ENCODE results near the gene ANAPC2.

The ANAPC2 gene

DNA sequence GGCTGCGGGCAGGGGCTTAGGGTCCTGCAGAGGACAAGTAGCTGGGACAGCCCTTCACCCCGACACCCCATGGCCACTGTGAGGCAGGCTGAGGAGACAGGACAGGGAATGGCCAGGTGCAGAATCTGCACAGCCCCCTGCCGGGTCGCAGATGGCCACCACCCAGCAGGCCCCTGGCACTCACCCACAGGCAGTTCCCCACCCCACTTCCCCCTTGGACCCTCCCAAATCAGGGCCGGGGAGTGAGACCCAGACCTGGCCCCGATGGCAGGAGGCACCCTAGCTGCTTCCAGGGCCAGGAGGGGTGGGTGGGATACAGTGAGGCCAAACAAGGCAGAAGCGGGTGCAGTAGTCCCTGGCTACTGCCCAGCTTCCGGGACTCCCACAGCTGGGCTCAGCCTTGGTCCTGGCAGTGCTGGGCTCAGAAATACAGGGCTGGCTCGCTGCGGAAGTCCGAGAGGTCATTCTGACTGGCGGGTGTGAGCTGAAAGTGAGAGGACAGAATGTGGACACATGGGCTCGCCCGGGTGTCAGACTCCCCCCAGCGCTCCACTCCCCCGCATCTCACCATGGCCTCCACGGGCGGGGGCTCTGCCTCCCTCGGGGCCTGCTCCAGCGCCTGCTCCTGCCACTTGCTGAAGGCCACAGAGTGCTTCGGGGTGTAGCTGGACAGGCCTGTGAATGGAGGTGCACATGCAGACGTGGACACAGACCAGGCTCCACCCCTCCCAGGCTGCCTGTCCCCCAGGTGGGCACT, 3.5 kb upstream of the ANAPC2 start:
- DNase-seq (ENCODE audit: low read depth): no peak

DNA sequence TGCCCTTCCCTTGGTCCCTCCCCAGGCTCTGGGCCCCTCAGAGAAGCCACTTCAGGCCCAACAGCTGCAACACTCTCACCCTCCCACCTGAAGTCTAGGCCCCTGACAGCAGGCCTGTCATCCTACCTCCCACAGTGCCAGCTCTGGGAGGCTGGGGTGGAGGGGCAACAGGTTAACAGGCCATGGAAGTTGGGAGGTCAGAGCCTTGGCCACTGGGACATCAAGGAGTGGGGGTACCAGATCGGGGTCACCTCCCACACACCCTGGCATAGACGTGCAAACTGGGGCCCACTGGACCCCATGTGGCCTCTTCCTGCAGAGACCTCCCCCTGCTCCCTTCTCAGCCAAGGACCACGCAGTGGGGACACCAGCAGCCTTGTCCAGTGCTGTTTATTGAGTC, 2.9 kb upstream of the ANAPC2 start:
- no peak for DNase-seq (ENCODE audit: low read depth)

DNA sequence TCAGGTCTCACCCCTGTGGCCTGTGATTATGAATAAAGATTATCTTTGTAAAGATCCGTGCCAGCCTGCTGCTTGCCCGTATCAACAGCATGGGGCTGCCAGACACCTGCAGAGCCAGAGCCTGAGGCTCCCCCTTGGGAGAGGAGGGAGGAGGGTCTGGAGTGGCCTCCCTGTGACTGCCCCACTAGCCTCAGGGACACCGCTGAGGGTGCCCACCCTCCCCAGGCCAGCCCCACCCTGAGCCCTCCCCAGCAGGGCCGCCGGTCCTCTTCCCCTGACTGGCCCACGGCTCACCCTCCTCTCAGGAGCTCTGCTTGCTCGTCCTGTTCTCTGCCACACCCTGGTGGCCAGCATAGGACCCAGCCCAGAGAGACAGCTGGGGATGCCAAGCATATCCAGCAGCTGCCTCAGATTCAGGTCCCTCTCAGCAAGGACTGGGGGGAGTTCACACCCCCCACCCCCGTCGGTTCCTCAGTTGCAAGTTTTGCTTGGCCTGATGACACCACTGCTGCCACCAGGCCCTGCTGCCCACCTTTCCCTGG, 2.0 kb upstream of the ANAPC2 start:
- no peak for DNase-seq (ENCODE audit: low read depth)

DNA sequence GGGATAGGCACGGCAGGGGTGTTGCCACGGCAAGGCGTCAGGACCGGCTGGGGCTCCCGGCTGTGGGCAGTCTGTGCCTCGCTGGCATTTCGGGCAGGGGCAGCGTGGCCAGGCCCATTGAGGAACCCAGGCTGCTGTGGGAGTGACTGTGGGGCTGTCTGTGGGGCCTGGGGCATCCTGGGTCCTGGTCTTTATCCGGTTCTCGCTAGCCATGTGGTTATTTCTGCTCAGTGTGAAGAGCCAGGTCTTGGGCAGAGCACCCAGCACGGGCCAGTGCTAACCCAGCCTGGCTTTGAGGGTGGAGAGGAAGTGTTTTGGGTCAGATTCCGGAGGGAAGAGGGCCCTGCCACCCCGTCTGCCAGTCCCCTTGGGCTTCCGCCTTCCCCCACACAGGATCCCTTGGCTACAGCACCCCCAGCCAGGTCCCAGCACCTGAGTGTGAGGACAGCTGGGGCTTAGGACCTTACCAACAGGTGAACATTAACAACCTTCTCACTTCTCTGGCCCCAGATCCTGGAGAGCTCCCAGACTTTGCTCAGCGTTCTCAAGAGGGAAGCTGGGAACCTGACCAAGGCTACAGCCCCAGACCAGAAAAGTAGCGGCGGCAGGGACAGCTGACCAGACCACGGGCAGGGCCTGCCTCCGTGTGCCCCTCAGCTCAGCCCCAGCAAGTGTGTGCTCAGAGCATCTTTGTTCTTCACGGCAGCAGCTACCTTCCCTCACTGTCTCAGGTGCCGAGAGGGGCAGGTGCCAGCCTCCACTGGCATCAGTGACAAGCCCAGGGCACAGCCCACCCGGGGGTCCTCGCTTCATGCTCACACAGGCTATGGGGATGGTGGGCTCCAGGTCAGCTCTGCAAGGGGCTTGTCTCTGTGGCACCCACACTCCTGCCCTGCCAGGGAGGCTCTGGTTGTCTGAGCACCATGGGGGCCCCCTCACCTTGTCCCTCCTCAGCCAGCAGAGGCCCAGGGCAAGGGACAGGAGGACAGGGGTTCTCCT, 1.2 kb upstream of the ANAPC2 start:
- no peak for DNase-seq (ENCODE audit: low read depth)

DNA sequence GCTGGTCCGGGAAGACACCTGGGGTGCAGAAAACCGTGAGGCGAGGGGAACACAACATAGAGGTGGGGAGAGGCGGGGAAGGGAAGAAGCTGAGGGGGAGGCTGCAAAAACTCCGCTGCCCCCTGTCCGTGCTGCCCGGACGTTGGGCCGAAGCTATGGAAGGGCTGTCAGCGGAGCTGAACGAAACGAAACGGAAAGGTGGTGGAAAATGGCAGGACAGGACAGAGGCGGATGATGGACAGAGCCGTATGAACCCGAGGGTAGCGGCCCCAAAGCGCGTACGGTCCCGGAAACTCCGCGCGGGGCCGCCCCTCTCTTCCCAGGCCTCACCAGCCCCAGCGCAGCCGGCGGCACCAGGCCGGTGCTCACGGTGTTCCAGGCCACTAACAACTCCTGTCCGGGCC, 272 bp downstream of the ANAPC2 start:
- DNase-seq (ENCODE audit: low read depth): no peak

DNA sequence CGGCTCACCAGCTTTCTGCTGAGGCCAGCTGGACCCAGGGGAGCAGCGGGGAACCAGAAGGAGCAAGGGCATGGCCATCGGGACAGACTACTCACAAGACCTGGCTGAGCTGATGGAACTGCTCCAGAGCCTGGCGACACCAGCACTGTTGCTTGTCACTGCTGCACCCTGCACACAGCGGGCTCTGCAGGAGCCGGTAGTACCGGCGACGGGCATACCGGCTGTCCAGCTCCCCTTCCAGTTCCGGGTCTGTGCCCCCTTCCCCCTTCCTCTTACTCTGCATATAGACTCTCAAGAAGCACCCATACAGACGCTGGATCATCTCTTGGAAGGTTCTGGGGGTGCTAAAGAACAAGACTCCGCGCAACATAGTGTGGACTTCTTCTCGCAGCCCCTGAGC, 974 bp downstream of the ANAPC2 start:
- DNase-seq (ENCODE audit: low read depth): no peak

DNA sequence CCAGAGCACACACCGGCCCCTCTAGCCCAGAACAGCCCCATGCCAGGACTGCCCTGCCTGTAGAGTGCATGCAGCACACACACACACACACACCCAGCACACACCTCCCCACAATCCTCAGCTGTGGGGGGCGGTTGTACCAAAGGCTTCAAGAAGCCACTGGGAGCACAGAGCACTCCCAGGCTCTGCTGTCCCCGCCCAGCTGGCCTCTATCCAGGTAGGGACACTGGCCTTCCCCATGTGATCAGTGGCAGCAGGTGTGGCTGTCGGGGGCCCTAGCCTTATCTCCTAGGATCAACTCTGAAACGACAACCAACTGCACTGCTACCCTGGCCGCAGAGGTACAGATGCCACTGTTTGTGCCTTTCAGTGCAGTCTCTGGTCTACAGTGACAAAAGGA, 2.0 kb downstream of the ANAPC2 start:
- DNase-seq (ENCODE audit: low read depth): no peak

DNA sequence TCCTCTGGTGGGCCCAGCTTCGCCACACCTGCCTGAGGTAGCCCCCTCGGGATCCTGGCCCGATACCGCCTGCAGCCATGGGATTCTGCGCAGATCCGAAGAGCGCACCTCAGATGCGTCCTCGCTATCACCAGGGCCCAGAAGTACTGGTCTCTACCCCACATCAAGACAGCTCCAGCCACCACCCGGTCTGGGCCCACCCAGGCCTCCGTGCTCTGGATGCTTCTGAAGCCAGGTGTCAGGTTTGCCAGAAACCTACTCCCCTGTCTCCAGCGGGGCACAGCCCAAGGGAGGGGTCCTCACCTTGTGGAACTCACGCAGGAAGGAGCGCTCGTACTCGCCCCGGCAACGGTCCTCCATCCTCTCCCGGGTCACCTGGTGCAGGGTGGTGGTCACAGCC, 2.4 kb downstream of the ANAPC2 start:
- DNase-seq (ENCODE audit: low read depth): no peak

DNA sequence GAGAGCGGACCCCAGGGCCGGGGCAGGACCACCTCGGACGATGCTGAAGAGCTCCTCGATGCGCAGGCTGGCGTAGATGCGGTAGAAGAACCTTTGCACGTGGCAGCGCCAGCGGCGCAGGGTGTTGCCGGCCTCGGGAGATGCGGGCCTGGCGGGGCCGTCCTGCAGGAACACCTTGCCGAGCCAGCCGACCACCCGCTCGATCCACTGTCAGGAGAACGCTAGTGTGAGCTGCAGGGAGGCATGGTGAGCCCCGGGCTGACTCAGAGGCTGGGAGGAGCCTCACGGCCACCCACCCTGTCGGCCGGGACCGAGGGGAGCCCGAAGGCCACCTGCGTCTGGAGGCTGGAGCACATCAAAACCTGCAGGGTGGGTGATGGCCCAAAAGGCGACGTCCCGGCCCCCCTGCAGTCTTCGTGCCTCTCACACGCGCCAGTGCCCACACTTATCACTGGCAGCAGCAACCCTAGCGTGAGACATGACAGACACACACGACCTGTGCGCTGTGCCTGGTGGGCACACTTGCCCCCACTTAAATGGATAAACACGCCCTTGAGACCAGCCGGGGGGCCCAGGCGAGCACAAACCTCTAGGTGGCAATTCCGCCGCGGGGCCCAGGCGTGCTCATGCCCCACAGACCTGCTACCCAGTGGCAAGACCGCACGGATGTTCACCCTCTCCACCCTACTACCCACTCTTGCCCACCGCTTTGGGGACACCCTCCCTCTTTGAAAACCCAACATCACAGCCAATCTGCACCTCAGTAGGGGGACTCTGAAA, 3.3 kb downstream of the ANAPC2 start:
- no peak for DNase-seq (ENCODE audit: low read depth)

DNA sequence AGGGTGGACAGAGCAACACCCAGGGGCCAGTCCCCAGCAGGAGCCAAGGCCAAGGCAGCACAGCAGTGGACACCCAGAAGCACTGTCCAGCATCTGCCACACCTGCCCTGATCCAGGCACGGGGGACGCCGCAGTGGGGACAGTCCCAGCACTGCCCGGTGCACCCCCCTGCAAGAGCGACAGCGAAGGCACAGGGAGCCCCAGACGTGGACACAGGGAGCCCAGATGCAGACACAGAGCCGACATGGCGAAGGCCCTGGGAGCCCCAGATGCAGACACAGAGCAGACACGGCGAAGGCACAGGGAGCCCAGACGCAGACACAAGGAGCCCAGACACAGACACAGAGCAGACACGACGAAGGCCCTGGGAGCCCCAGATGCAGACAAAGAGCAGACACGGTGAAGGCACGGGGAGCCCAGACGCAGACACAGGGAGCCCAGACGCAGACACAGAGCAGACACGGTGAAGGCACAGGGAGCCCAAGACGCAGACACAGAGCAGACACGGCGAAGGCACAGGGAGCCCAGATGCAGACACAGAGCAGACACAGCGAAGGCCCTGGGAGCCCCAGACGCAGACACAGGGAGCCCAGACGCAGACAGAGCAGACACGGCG, 4.3 kb downstream of the ANAPC2 start:
- no peak for DNase-seq (ENCODE audit: low read depth)

DNA sequence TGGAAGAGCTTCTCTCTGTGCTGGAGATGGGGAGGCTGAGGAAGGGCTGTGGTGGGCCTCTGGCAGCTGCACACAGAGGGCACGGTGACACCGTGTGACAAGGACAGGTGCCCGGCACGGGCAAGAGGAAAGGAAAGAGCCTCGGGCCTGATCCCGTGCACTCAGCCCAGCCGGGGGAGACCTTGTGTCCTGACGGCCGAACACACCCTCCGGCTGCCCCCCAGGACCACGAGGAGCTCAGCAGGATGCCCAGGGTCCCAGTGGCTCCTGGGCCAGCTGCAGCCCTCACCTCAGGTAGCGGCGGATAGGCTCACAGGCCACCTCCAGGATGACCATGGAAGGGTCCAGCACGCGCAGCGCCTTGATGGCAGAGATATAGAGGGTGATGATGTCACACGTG, 5.5 kb downstream of the ANAPC2 start:
- no peak for DNase-seq (ENCODE audit: low read depth)

DNA sequence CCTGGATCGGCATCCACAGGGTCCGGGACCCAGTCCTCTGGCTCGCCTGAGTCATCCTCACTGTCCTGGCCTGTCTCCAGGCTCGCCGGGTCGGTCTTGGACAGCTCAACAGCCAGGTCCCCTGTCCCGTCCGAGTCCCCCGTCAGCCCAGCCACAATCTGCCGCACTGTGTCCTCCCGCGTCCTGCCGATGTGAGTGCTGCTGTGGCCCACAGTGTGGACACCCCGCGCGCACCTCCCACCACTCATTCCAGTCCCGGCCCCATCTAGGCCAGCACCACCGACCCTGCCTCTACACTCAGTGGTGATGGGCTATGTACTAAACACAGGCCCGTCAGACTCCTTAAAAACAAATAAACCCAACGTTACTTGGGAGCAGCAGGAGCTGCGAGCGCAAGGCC, 6.7 kb downstream of the ANAPC2 start:
- no peak for DNase-seq (ENCODE audit: low read depth)

DNA sequence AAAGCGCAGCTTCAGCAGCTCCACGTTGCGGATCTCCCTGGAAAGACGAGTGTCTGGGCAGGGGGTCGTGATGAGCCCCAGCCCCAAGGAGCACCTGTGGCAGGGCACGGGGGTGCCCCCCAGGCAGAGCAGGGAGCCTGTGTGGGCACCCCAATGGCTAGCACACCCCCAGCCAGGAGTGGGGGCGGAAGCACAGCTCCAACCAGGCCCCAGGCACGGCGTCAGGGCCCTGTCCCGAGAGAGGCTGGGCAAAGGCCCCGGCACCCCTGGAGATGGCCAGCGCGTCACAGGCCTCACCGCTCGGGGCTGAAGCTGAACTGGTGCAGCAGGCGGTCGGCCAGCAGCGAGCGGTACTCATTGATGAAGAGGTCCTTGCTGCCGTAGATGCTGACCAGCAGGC, 7.9 kb downstream of the ANAPC2 start:
- no peak for DNase-seq (ENCODE audit: low read depth)

DNA sequence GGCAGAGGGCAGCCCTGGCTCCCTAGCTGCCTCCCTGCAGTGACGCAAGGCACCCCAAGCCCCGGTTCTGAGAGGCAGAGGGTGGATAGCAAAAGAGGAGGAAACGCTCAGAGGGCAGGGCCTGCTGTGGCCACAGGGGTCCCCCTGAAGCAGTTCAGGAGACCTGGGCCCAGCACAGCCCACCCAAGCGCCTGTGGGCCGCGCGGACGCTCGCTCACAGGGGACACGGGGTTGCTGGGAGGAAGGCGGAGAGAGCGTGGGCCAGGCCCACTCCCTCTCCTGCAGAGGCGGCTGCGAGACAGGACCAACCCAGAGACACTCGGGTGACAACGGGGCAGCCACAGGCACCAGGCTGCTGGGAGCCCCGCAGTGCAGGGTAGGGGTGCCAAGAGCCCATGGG, 8.6 kb downstream of the ANAPC2 start:
- no peak for DNase-seq (ENCODE audit: low read depth)

DNA sequence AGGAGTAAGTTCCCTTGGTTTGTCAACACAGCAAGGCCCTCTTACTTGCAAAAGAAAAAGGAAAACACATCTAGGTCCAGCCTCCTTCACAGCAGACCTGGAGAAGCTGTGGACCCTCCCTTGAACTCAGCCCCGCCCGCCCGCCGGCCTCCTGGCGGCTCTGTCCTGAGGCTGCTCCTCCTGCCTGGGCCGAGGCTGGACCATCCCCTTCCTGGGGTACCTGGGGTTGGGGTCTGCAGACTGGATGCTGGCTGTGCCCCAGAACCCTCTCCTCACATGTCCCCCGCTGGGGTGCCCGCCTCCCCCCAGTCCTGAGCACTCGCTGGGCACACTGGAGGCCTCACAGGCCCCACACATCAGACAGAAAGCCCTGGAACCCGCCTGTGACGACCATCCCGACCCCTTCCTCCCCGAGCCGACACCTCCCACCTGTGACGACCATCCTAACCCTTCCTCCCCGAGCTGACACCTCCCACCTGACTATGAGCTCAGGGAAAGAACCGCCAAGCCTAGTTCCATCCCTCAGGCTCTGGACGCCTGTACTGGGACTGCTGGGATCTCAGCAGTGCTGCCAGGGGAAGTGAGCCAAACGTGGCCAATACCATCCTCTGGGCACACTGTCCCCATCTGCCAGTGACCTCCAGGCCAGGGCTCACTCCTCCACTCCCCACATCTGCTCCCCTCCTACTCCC, 9.3 kb downstream of the ANAPC2 start:
- no peak for DNase-seq (ENCODE audit: low read depth)

DNA sequence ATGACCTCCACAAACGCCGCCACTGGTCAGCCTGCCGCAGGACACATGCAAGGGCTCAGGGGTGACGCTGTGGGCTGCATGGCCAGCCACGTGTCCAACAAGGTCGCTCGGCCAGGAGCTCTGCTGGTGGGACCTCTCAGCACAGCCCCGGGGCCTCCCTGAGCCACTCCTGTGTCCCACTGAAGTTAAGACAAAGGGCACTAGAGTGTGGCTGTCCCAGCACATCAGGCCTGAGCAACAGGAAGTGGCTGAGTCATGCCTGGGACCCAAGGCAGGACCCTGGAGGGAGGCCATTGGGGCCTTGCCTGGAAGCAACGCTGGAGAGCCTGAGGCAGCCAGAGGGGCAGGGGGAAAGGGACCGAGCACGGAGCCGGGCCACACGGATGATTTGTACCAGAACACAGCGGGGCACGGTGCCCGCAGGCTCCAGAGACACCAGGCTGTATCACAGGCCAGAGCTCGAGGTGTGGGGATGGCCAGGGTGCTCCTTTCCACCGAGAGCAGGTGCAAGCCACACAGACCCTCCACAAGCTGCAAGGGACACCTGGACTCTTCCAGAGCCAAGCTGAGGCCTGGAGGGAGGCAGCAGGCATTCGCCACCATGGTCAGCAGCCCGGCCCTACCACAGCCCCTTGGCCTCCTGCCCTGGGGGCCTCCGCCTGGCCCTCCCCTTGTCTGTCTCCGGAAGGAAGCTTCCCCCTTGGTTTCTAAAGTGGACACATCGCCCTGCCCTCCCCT, 10.0 kb downstream of the ANAPC2 start:
- DNase-seq (ENCODE audit: low read depth): no peak

DNA sequence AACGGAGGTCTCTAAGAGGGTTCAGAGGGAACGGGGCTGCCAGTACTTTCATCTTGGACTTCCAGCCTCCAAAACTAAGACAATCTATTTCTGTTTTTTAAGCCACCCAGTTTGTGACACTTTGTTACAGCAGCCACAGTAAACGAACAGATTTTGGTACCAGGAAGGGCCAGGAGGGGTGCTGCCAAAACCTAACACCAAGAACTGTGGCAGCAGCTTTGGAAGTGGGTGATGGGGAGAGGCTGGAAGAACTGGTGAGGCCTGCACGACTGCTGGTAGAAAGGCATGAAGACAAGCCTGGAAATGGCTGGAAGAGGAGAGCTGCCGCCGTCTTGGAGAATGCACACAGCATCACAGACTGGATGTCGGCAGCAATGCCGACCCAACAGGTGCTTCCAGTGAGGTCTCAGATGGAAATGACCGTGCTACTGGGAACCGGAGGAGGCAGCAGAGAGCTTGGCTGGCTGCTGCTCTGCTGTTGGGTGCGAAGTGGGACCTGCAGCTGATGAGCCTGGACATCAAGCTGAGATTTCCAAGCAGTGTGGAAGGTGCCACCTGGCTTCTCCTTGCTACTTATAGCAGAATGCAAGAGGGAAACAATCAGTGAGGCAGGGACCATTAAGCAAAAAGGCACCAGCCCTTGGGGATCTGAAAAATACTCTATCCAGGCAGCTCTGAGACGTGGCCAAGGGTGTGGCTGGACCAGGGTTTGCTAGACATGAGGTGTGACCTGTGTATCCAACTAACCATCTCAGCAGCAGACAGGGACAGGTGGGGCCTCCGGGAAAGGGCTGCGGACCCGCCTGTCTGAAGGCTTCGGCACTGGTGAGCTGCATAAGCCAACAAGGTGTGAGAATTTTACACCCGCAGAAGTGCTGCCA, 11.8 kb downstream of the ANAPC2 start:
- no peak for DNase-seq (ENCODE audit: low read depth)

DNA sequence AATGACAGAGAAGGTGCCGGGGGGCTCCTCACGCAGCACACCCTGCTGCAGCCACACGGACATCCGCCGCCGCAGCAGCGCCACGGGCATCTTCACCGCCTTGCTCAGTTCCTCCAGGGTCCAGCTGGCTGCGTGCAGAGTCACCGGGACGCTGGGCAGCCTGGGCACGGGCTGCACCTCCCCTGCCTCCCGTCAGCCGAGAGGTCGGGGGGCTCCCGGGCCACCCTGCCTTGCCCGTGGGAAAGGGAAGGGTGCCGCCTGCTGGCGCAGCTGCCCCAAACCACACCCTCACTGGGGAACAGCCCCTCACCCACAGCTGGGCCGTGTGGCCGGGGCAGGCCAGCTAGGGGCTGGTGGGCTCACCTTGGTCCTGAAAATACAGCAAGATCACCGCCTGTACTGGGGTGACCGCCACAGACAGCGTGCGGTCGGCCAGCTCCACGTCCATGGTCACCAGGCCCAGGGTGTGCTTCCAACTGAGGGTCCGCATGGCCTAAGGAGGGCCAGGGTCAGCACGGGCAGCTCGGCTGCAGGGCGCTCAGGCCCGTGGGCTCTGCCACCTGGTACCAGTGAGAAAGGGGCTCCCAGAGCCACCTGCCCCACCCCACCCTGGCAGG, 12.9 kb downstream of the ANAPC2 start:
- no peak for DNase-seq (ENCODE audit: low read depth)

DNA sequence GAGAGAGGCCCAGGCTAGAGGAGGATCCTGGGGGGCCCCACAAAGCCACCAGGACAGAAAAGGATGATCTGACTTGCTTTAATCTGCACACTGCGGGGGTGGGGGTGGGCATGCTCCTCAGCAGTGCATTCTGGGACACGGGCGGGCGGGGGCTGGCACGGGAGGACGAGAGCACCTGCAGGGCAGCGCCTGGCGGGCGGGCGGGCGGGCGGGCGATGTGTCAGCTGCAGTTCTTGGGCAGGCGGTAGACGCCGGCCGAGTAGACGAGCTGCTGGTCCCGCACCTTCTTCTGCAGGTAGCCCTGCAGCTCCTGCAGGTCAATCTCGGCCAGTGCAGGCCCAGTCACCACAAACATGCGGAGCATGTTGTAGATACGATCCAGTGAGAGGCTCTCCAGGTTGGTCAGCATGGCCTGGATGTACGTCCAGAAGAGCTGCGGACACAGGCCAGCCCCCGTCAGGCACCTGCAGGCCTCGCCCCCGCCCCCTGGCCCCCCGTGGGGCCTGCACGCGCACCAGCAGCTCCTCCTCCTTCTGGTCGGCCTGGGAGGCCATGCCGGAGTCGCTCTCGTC, 13.6 kb downstream of the ANAPC2 start:
- DNase-seq (ENCODE audit: low read depth): no peak

Data from activated gamma-delta T cell treated with anti-CD3 and anti-CD28 coated beads, Interleukin-2, amount 50 U/mL, for 16 hours (primary cell).